ENCODE results near the gene TIA1. TPM values are rescaled to one million over a fixed set of nuclear protein-coding genes. Genes with fewer than 3 reads are reported as not detected.
"Not testable (repeated sequence)": the region's sequence is repeated elsewhere in the genome, so short reads cannot be mapped to it uniquely, and the experiment has no call there.

TIA1 gene
- total RNA-seq, 4 donors from 2014 or later: 37.9 to 52.7 (median 40.4) TPM

DNA sequence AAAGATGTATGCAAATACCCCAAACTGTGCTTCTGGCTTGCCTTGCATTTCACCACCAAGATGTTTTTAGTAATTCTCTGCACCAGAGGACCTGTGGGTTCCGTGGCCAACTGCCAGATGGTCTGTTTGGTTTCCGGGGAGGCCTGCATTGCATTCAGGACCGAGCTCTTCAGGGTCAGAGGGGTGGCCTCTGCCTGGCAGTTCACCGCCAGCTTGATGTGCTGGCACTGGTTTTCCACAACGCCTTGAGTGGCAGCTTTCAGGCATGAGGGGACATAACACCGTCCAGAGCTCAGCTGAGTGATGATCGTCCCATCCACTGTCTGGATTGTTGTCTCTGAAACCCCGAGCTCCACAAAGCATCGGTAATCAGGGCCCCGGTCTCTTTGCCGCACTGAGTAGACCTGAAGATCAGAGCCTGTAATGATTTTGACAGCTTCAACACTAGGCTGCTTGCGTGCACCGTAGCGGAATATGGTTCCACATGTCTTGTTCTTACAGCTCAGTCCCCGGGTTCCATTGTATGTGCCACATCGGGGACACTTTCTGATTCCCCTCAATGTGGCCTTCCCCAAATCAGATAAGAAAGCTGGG lies 67.0 kb downstream of the TIA1 start:
- 91 to 93% methylated on average over 14 to 16 of the region's 16 CpGs for WGBS, 2 donors
- intact Hi-C loops (cut with DNase I; ENCODE audit: low total_unique reads): no loop called here
- no peak for DNase-seq (ENCODE audit: low spot score in 2 of 2)

DNA sequence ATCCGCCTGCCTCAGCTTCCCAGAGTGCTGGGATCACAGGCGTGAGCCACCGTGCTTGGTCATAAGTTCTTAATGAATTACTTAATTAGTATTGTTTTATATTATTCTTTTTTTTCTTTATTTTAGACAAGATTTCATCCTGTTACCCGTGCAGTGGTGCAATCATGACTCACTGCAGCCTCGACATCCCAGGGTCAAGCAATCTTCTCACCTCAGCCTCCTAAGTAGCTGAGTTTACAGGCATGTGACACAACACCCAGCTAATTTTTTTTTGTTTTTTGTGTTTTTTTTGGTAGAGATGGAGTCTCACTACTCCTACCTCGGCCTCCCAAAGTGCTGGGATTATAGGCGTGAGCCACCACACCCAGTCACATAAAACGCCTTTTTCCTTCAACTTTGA lies 74.9 kb downstream of the TIA1 start:
- no peak overlapping the region for H3K4me3 ChIP-seq (ENCODE audit: low read depth, poor library complexity, severe bottlenecking)
- intact Hi-C loops (cut with DNase I; ENCODE audit: low total_unique reads): no loop called here
- WGBS, 2 donors: 93 to 96% methylated on average over 8 of the region's 8 CpGs
- TF ChIP-seq, protein P1, sequence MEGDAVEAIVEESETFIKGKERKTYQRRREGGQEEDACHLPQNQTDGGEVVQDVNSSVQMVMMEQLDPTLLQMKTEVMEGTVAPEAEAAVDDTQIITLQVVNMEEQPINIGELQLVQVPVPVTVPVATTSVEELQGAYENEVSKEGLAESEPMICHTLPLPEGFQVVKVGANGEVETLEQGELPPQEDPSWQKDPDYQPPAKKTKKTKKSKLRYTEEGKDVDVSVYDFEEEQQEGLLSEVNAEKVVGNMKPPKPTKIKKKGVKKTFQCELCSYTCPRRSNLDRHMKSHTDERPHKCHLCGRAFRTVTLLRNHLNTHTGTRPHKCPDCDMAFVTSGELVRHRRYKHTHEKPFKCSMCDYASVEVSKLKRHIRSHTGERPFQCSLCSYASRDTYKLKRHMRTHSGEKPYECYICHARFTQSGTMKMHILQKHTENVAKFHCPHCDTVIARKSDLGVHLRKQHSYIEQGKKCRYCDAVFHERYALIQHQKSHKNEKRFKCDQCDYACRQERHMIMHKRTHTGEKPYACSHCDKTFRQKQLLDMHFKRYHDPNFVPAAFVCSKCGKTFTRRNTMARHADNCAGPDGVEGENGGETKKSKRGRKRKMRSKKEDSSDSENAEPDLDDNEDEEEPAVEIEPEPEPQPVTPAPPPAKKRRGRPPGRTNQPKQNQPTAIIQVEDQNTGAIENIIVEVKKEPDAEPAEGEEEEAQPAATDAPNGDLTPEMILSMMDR (IDR thresholded peaks at IDR 0.05): no peak
- no peak for TF ChIP-seq POLR2A (IDR thresholded peaks at IDR 0.05)
- DNase-seq (ENCODE audit: low spot score in 2 of 2): no peak

More for the DNA sequence above, 67.0 kb downstream of the TIA1 start:
- H3K4me3 ChIP-seq (ENCODE audit: low read depth, poor library complexity, severe bottlenecking): no peak overlapping the region
- TF ChIP-seq POLR2A (IDR thresholded peaks at IDR 0.05): no peak
- TF ChIP-seq, protein P1 (IDR thresholded peaks at IDR 0.05): no peak

DNA sequence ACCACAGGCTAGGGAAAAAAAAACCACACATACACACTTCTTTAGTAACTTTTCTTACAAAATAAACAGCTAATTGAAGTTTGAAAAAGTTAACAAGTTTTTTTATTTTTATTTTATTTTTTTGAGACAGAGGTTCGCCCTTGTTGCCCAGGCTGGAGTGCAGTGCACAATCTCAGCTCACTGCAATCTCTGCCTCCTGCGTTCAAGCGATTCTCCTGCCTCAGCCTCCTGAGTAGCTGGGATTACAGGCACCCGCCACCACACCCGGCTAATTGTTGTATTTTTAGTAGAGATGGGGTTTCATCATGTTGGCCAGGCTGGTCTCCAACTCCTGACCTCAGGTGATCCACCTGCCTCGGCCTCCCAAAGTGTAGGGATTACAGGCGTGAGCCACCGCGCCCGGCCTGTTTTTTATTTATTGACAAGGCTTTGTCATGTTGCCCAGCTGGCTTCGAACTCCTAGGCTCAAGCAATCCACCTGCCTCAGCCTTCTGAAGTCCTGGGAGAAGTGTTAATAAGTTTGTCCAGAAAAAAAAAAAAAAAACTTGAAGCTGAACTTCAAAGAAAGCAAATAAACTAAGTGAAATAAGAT lies 78.7 kb downstream of the TIA1 start:
- DNase-seq (ENCODE audit: low spot score in 2 of 2); H3K4me3 ChIP-seq (ENCODE audit: low read depth, poor library complexity, severe bottlenecking); intact Hi-C loops (cut with DNase I; ENCODE audit: low total_unique reads): not testable (repeated sequence)
- 94 to 98% methylated on average over 11 of the region's 11 CpGs for WGBS, 2 donors

DNA sequence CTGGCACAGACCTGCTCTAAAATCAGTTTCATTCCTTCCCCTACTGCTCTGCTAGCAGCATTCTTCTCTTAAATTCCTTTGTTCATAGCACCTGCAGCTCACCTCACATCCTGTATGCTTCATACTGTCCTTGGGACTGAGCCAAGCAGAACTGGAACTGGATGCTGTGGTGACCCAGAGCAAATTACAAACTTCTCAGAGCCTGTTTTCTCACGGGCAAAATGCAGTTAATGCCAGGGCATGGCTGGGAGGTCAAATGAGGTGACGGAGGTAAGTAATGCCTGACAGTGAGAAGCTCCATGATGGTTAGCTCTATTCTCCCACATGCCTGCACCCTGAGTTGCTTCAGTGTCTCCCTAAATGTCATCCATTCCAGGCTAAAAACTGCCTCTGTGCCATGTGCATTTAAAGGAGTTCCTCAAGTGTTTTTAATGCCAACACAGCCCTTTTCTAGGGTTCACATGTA lies 87.3 kb downstream of the TIA1 start:
- TF ChIP-seq, protein P1 (IDR thresholded peaks at IDR 0.05): no peak
- no peak for TF ChIP-seq POLR2A (IDR thresholded peaks at IDR 0.05)

DNA sequence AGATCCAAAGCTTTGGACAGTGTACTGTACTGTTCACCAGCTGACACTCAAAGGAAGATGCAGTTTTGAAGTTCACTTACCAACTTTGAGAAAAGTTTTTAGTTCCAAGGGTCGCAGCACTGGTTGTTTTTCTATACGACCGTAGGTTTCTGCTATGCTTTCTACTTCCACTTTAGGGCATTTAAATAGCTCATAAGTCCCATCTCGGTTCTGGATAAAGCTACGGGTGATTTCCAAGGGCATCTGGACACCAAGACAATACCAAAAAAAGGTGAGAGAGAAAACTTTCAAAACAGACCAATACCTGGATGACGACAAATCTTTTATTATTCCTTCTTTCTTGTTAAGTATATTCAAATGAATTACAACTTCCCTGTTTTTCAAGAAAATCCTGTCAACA lies 87.9 kb downstream of the TIA1 start:
- no peak for DNase-seq (ENCODE audit: low spot score in 2 of 2)
- H3K4me3 ChIP-seq (ENCODE audit: low read depth, poor library complexity, severe bottlenecking): no peak overlapping the region
- TF ChIP-seq, protein P1 (IDR thresholded peaks at IDR 0.05): no peak
- no peak for TF ChIP-seq POLR2A (IDR thresholded peaks at IDR 0.05)
- intact Hi-C loops (cut with DNase I; ENCODE audit: low total_unique reads): no loop called here
- 90 to 91% methylated on average over 6 of the region's 6 CpGs for WGBS, 2 donors

More for the DNA sequence above, 87.3 kb downstream of the TIA1 start:
- H3K4me3 ChIP-seq (ENCODE audit: low read depth, poor library complexity, severe bottlenecking): no peak overlapping the region
- whole genome bisulfite sequencing, 2 donors: 51 to 73% methylated on average over 2 of the region's 2 CpGs
- intact Hi-C loops (cut with DNase I; ENCODE audit: low total_unique reads): no loop called here
- DNase-seq (ENCODE audit: low spot score in 2 of 2): no peak

MicroRNA genes within 50 kb of the gene (microRNA counts, 767-probe panel; counts per million panel counts)
- microRNA hsa-miR-1285-3p: 0 to 358 counts per million in 2 donors

Small RNA genes within 50 kb of the gene (microRNA-seq; reads per million reads assigned to microRNA genes)
- 0 reads per million in 2 donors for gene MIR1285-2 (ENCODE audit: borderline number of aligned reads in 1 of 2, borderline replicate concordance in 2 of 2)

Other genes starting within 250 kb of the TIA1 start
- 100 to 1,000 TPM; 148 to 247 (median 186) TPM for gene PCBP1, start 161.2 kb downstream of the TIA1 start, total RNA-seq
- gene C2orf42, start 57.6 kb downstream of the TIA1 start, total RNA-seq: 10 to 100 TPM in 3 of 4 donors, 1 to 10 TPM in 1; 2.3 to 18.2 (median 11.8) TPM
- gene PCYOX1, start 9.5 kb upstream of the TIA1 start, total RNA-seq: 10 to 100 TPM; 37.6 to 65.4 (median 47.6) TPM
- gene SNRPG, start 45.1 kb upstream of the TIA1 start, total RNA-seq: 10 to 100 TPM; 37.7 to 60.4 (median 45.3) TPM
- gene FAM136A, start 53.4 kb upstream of the TIA1 start, total RNA-seq: 10 to 100 TPM; 20.1 to 22.4 (median 21.3) TPM